Measurements from ENCODE around the gene NYAP1. TPM values are rescaled to one million over a fixed set of nuclear protein-coding genes. Genes with fewer than 3 reads are reported as not detected.

The NYAP1 gene
- total RNA-seq, 2 experiments from 2014 or later = 0.32 to 0.38 TPM

- intact Hi-C loops (cut with micrococcal nuclease) = loop anchor here (5.0 to 10.0 kb wide), 2 partner anchors 70 to 218 kb away; partner anchors contain the start of gene GIGYF1
- TF ChIP-seq CTCF (IDR thresholded peaks at IDR 0.05) = peak; percentile 59
- Mint-ChIP-seq H3K27ac (peak overlapping the region; percentile 93), H3K4me3 (peak overlapping the region; percentile 94), H3K4me1 (ENCODE audit: low read depth) (peaks cover 49% of the 10 kb centered on the region), H3K9me3 (no peaks in the 10 kb centered on the region), H3K27me3 (no peaks in the 10 kb centered on the region), H3K36me3 (ENCODE audit: low read depth) (peaks cover 42% of the 10 kb centered on the region)
- DNase-seq = peak; percentile 84
- ChIA-PET CTCF (interaction anchor here (0.8 to 9.3 kb wide), 14 partner anchors 8 to 108 kb away, joined by 3 to 75 read pairs (median 4); partner anchors contain the start of gene SPACDR), POLR2A (interaction anchor here (0.6 to 2.1 kb wide), 15 partner anchors 12 to 352 kb away, joined by 3 to 7 read pairs (median 3); partner anchors contain the start of genes MEPCE, MOSPD3 and PPP1R35)
- peak; percentile 35 for ATAC-seq
Measured at GRCh38 chr7:100476903-100477870, 6.5 kb upstream of the NYAP1 start.

GRCh38 chr7:100477871-100478267 lies 5.9 kb upstream of the NYAP1 start:
- ChIA-PET POLR2A (interaction anchor here (0.6 to 2.1 kb wide), 13 partner anchors 12 to 353 kb away, joined by 3 to 7 read pairs (median 3); partner anchors contain the start of gene MOSPD3), CTCF (interaction anchor here (0.8 to 9.3 kb wide), 15 partner anchors 9 to 228 kb away, joined by 3 to 75 read pairs (median 4); partner anchors contain the start of genes MOSPD3, POP7 and SPACDR)
- intact Hi-C loops (cut with micrococcal nuclease) = loop anchor here (5.0 to 10.0 kb wide), 2 partner anchors 69 to 217 kb away; partner anchors contain the start of gene GIGYF1
- peaks cover 51% of the 10 kb centered on the region for H3K4me1 Mint-ChIP-seq (ENCODE audit: low read depth)
- peaks cover 42% of the 10 kb centered on the region for H3K36me3 Mint-ChIP-seq (ENCODE audit: low read depth)
- H3K27ac Mint-ChIP-seq = peak overlapping the region; percentile 95
- H3K9me3 Mint-ChIP-seq = no peaks in the 10 kb centered on the region
- ATAC-seq (no peak), DNase-seq (peak; percentile 32)
- TF ChIP-seq CTCF (IDR thresholded peaks at IDR 0.05) = no peak
- no peaks in the 10 kb centered on the region for H3K27me3 Mint-ChIP-seq
- peak overlapping the region; percentile 94 for H3K4me3 Mint-ChIP-seq

GRCh38 chr7:100478958-100479660 lies 4.6 kb upstream of the NYAP1 start, which contains the start of gene TSC22D4:
Gene TSC22D4, minus strand, starts transcription at chr7:100479214. Its CDS starts 1,176 bp downstream, at chr7:100478038.
- intact Hi-C loops (cut with micrococcal nuclease) = loop anchor here (5.0 to 10.0 kb wide), 2 partner anchors 68 to 216 kb away; partner anchors contain the start of gene GIGYF1
- POLR2A ChIA-PET = interaction anchor here (0.7 to 2.1 kb wide), 7 partner anchors 9 to 239 kb away, joined by 3 to 7 read pairs (median 3); partner anchors contain the start of gene PPP1R35
- peak; percentile 94 for DNase-seq
- CTCF ChIA-PET = interaction anchor here (0.8 to 9.3 kb wide), 9 partner anchors 9 to 227 kb away, joined by 3 to 75 read pairs (median 8); partner anchors contain the start of genes MOSPD3 and POP7
- ATAC-seq = peak; percentile 76
- Mint-ChIP-seq H3K4me1 (ENCODE audit: low read depth) (peaks cover 40% of the 10 kb centered on the region), H3K36me3 (ENCODE audit: low read depth) (peaks cover 32% of the 10 kb centered on the region), H3K9me3 (no peaks in the 10 kb centered on the region), H3K27ac (peak within 1 kb of the TSS; percentile 95), H3K4me3 (peak within 1 kb of the TSS; percentile 94), H3K27me3 (no peaks in the 10 kb centered on the region)
- TF ChIP-seq CTCF (IDR thresholded peaks at IDR 0.05) = no peak

- POLR2A ChIA-PET = interaction anchor here (0.6 kb wide), 1 partner anchor 60 kb away, joined by 3 read pairs; no protein-coding TSS in a partner anchor
Measured at GRCh38 chr7:100481466-100481865, 2.3 kb upstream of the NYAP1 start.

More at GRCh38 chr7:100481466-100481865, 2.3 kb upstream of the NYAP1 start:
- Mint-ChIP-seq H3K4me3 (peak overlapping the region; percentile 17), H3K4me1 (ENCODE audit: low read depth) (peaks cover 20% of the 10 kb centered on the region), H3K36me3 (ENCODE audit: low read depth) (peaks cover 14% of the 10 kb centered on the region), H3K9me3 (no peaks in the 10 kb centered on the region), H3K27me3 (no peaks in the 10 kb centered on the region), H3K27ac (no peak overlapping the region)
- TF ChIP-seq CTCF (IDR thresholded peaks at IDR 0.05) = no peak
- CTCF ChIA-PET = interaction anchor here (1.0 to 9.3 kb wide), 9 partner anchors 11 to 210 kb away, joined by 3 to 75 read pairs (median 8); no protein-coding TSS in a partner anchor
- DNase-seq (no peak), ATAC-seq (no peak)
- intact Hi-C loops (cut with micrococcal nuclease) = no loop called here
